Measurements from ENCODE around the gene NCOA1. TPM values are rescaled to one million over a fixed set of nuclear protein-coding genes. Genes with fewer than 3 reads are reported as not detected.

Gene NCOA1
- total and polyA plus RNA-seq, 10 of the 15 experiments (the other 5 are each of a cell fraction or from before 2014, with no cell fraction given) = 1.8 to 35.6 (median 6.1) TPM

DNA sequence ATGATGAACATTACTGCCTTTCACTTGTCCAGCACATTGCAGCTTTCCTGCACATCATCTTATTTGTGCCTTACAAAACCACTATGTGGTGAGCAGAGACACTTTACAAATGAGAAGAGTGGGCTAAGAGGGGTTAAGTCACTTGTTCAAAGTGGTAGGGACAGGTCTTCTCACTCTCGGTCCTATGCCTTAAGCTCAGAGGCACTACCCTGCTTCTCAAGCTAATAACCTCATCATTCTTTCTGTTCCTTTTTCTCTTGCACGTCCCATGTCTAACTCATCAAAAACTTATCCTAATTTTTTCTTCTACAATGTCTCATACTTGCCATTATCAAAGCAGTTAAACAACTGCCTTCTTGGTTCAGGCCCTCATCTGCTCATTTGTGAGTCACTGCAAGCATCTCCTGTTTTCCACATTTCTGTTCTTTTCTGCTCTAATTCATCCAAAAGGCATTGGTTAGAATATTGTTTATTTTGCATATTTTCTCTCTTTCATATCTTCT is 21.9 kb upstream of the NCOA1 start:
- 0% methylated on average over 2 of the region's 2 CpGs for WGBS (ENCODE audit: insufficient coverage, insufficient replicate concordance, low lambda C conversion rate, missing lambda C conversion rate)
- DNase-seq (ENCODE audit: low read depth, low spot score) = no peak
- Histone ChIP-seq H3K4me2 (ENCODE audit: control insufficient read depth, insufficient read depth) (no peak overlapping the region), H4K20me1 (ENCODE audit: control insufficient read depth, insufficient read depth) (no peaks in the 10 kb centered on the region), H3K9ac (ENCODE audit: control insufficient read depth, insufficient read depth, low read length) (no peak overlapping the region), H3K36me3 (ENCODE audit: control insufficient read depth in 2 of 2, insufficient read depth in 2 of 2, low read length in 1 of 2) (no peaks in the 10 kb centered on the region), H2AFZ (ENCODE audit: control insufficient read depth, low read depth, low read length) (no peak overlapping the region), H3K4me1 (ENCODE audit: control insufficient read depth, insufficient read depth, low read length) (no peaks in the 10 kb centered on the region), H3K27me3 (replicated peaks in 1 of 2; ENCODE audit: control insufficient read depth in 2 of 2, insufficient read depth in 2 of 2, low read length in 1 of 2) (no peaks in the 10 kb centered on the region), H3K9me3 (replicated peaks; ENCODE audit: control insufficient read depth, insufficient read depth, low read length) (no peaks in the 10 kb centered on the region), H3K4me3 (no peak overlapping the region), H3K79me2 (ENCODE audit: control insufficient read depth, insufficient read depth, low read length) (no peaks in the 10 kb centered on the region), H3K27ac (ENCODE audit: control insufficient read depth, insufficient read depth) (no peak overlapping the region)
- POLR2A ChIA-PET = interaction anchor here (0.9 kb wide), 1 partner anchor 21 kb away, joined by 3 read pairs; no protein-coding TSS in a partner anchor
- intact Hi-C loops (cut with micrococcal nuclease; ENCODE audit: unreplicated experiment) = no loop called here
- TF ChIP-seq, protein P1, sequence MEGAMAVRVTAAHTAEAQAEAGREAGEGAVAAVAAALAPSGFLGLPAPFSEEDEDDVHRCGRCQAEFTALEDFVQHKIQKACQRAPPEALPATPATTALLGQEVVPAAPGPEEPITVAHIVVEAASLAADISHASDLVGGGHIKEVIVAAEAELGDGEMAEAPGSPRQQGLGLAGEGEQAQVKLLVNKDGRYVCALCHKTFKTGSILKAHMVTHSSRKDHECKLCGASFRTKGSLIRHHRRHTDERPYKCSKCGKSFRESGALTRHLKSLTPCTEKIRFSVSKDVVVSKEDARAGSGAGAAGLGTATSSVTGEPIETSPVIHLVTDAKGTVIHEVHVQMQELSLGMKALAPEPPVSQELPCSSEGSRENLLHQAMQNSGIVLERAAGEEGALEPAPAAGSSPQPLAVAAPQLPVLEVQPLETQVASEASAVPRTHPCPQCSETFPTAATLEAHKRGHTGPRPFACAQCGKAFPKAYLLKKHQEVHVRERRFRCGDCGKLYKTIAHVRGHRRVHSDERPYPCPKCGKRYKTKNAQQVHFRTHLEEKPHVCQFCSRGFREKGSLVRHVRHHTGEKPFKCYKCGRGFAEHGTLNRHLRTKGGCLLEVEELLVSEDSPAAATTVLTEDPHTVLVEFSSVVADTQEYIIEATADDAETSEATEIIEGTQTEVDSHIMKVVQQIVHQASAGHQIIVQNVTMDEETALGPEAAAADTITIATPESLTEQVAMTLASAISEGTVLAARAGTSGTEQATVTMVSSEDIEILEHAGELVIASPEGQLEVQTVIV (IDR thresholded peaks at IDR 0.05; ENCODE audit: borderline replicate concordance, partially characterized antibody) = no peak
- TF ChIP-seq RUNX3 (IDR thresholded peaks at IDR 0.05; ENCODE audit: low read length) = 0 out of 2 replicates have a peak, but pooled peaks have one; percentile 9
- peak; percentile 41; the same call in 1 of the 2 replicates for TF ChIP-seq SPI1 (IDR thresholded peaks at IDR 0.05; ENCODE audit: borderline replicate concordance, insufficient read depth, low read depth, low read length)
- TF ChIP-seq CEBPB (IDR thresholded peaks at IDR 0.05; ENCODE audit: borderline replicate concordance in 1 of 2, low read depth in 2 of 2, low read length in 2 of 2) = no peak
- peak; percentile 60 for ATAC-seq
- SMC1A ChIA-PET (ENCODE audit: uncharacterized antibody, unreplicated experiment) = interaction anchor here (0.8 to 1.5 kb wide), 5 partner anchors 13 to 310 kb away, joined by 3 to 4 read pairs (median 3); no protein-coding TSS in a partner anchor
- in situ Hi-C loops (cut with MboI) = no loop called here
- CTCF ChIA-PET = interaction anchor here (1.0 to 1.6 kb wide), 3 partner anchors 10 to 310 kb away, joined by 3 read pairs; no protein-coding TSS in a partner anchor
- RAD21 ChIA-PET (ENCODE audit: unreplicated experiment) = interaction anchor here (1.0 kb wide), 1 partner anchor 59 kb away, joined by 4 read pairs; no protein-coding TSS in a partner anchor
- no TSS peak for BruUV-seq (replicated peaks)
- FAIRE-seq = peak; percentile 31

Measured in GM12878 (cell line).